Coronary artery (tissue), 2 donors: ENCODE results near the gene GPR142.

ENCODE experiments used
- DNase-seq: peaks from one replicate; pipeline ENCODE4 v3.0.0-alpha.2; 2017; ENCODE audit warnings: low spot score
- H3K27ac ChIP-seq, 2 donors: fragments of 200-600 bp; sonication (generic); one replicate each; pipeline ENCODE4 v1.5.1; 2016 to 2019
- H3K4me3 ChIP-seq: fragments of 200-600 bp; sonication (generic); 2 replicates; pipeline ENCODE4 v1.5.1; 2016; ENCODE audit warnings: mild to moderate bottlenecking, moderate library complexity
- TF ChIP-seq, protein P1 (sequence below): fragments of 200-600 bp; sonication (generic); IDR thresholded peaks from one replicate; pipeline ENCODE4 v1.5.1; 2019; ENCODE audit warnings: antibody characterized with exemption

The GPR142 gene

GRCh38 chr17:74387365-74388218 lies 20.3 kb downstream of the GPR142 start:
- TF ChIP-seq, protein P1, sequence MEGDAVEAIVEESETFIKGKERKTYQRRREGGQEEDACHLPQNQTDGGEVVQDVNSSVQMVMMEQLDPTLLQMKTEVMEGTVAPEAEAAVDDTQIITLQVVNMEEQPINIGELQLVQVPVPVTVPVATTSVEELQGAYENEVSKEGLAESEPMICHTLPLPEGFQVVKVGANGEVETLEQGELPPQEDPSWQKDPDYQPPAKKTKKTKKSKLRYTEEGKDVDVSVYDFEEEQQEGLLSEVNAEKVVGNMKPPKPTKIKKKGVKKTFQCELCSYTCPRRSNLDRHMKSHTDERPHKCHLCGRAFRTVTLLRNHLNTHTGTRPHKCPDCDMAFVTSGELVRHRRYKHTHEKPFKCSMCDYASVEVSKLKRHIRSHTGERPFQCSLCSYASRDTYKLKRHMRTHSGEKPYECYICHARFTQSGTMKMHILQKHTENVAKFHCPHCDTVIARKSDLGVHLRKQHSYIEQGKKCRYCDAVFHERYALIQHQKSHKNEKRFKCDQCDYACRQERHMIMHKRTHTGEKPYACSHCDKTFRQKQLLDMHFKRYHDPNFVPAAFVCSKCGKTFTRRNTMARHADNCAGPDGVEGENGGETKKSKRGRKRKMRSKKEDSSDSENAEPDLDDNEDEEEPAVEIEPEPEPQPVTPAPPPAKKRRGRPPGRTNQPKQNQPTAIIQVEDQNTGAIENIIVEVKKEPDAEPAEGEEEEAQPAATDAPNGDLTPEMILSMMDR, result no peak
- no peak overlapping the region for H3K4me3 ChIP-seq
- no peak overlapping the region for H3K27ac ChIP-seq
- DNase-seq, result no peak

DNA sequence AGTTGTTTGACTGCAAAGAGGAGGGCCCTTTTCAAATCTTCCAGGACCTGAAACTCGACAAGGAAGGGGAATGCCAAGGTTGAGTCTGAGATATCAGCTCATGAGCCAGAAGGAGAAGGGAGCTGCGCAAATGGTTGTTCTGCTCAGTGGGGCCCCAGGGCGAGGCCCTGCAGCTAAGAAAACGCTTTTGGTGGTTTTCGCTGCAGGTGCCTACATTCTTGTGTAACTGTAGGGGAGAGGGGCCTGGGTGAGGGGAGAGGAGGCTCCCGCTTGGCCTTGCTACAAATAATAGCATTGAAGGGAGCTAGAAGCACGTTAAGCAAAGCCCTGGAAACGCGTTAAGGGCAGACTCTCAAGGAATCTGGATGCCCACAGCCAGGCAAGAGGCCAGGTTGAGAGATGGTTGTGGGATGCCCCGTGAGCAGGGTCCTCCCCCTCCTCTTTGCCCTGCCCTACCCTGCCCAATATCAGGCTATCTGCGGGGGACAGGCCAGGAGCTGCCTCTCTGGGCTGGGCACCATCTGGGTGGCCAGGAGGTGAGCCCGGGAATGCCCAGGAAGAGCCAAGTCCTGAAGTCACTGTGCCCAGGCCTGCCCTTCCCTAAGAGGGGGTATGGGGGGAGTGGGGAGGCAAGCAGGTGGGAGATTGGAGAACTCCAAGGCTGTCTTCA lies 21.9 kb downstream of the GPR142 start:
- no peak for DNase-seq
- Histone ChIP-seq H3K4me3 (no peak overlapping the region), H3K27ac (no peak overlapping the region)
- TF ChIP-seq, protein P1, result no peak

DNA sequence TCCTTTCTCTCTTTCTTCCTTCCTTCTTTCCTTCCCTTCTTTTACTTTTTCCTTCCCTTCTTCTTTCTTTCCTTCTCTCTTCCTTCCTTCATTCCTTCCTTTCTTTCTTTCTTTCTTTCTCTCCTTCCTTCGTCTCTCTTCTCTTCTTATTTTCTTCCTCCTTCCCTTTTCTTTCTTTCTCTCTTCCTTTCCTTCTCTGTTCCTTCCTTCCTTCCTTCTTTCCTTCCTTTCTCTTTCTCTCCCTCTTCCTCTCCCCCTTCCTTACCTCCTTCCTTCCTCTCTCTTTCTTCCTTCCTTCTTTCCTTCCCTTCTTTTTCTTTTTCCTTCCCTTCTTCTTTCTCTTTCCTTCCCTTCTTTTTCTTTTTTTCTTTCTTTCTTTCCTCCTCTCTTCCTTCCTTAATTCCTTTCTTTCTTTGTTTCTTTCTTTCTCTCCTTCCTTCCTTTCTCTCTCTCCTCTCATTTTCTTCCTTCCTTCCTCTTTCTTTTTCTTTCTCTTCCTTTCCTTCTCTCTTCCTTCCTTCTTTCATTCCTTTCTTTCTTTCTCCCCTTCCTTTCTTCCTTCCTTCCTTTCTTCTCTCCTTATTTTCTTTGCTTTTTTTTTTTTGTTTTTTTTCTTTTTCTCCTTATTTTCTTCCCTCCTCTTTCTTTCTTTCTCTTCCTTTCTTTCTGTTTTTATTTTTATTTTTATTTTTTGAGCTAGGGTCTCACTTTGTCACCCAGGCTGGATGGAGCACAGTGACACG lies 22.8 kb downstream of the GPR142 start:
- TF ChIP-seq, protein P1, result no peak
- Histone ChIP-seq H3K4me3 (no peak overlapping the region), H3K27ac (no peak overlapping the region)
- no peak for DNase-seq

DNA sequence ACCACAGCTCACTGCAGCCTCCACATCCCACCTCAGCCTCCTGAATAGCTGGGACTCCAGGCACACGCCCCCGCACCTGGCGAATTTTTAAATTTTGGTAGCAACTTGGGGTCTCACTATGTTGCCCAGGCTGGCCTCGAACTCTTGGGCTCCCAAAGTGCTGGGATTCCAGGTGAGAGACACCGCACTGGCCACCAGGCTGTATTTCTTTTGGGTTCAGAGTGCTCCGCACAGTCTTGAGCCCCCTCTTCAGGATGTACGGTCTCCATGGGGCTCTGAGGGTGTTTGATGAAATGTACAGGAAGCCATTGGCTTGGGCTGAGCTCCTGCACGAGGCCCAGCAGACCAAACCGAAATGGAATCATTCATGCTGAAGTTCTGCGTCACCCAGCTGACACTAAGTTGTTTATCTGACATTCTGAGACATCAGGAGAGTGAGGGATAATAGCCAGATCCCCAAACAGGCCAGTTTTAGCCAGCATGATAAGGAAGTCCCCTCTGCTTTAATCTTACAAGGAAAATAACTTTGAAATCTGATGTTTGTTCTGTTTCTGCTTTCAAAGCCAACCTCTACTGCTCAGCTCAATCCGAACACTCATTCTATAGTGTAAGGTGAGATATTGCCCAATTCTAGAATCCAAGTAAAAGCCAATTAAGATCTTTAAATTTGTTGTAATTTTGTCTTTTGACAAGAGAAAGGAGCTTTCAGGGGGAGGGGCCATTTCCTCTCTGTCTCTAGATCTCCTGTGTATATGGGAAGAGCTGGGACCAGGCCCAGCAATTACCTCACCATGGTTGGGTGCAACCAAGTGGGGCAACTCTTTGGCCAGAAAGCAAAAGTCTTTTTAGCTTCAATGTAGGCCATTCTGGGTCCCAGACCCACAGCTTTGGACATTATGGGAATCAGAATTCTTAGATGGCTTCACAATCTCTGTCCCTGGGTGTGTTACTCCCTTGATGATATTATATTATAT lies 23.7 kb downstream of the GPR142 start:
- TF ChIP-seq, protein P1, result no peak
- H3K4me3 ChIP-seq, result no peak overlapping the region
- H3K27ac ChIP-seq, result no peak overlapping the region
- DNase-seq, result no peak

GRCh38 chr17:74391771-74392170 lies 24.5 kb downstream of the GPR142 start:
- Histone ChIP-seq H3K4me3 (no peak overlapping the region), H3K27ac (no peak overlapping the region)
- TF ChIP-seq, protein P1, result no peak
- DNase-seq, result no peak

DNA sequence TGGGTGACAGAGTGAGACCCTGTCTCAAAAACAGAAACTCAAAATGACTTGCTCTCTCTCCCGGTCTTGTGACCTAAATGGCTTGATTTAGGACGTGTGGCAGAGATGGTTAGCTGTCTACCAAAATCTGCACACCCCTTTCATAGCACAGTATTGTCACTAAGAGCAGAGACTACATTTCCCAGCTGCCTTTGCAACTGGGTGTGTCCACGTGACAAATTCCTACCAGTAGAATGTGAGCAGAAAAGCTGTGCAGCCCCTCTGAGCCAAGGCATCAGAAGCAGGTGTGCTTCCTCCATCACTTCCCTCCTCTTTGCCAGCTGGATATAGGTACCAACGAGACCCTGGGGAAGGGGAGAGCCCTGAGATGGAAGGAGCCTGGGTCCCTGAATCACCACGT lies 25.5 kb downstream of the GPR142 start:
- H3K27ac ChIP-seq, result no peak overlapping the region
- H3K4me3 ChIP-seq, result no peak overlapping the region
- TF ChIP-seq, protein P1, result no peak
- no peak for DNase-seq
